Kidney epithelial cell (primary cell): ENCODE measurements around the gene LILRA1. TPM values are rescaled to one million over a fixed set of nuclear protein-coding genes. Genes with fewer than 3 reads are reported as not detected.
"Not testable (repeated sequence)": the region's sequence is repeated elsewhere in the genome, so short reads cannot be mapped to it uniquely, and the experiment has no call there.

ENCODE experiments used
- DNase-seq: peaks from one replicate; pipeline ENCODE4 v3.0.0-alpha.2; 2010; ENCODE audit warnings: low read depth
- H3K27me3 ChIP-seq: 2 replicates; pipeline ENCODE4 v1.6.0; 2011; ENCODE audit warnings: low read length; ENCODE audit not compliant: control insufficient read depth, insufficient read depth
- H3K36me3 ChIP-seq: 2 replicates; pipeline ENCODE4 v1.5.1; 2011; ENCODE audit warnings: low read length; ENCODE audit not compliant: control insufficient read depth, insufficient read depth
- H3K4me3 ChIP-seq: 2 replicates; pipeline ENCODE4 v1.5.1; 2011; ENCODE audit warnings: low read depth, mild to moderate bottlenecking, control low read depth, low read length
- total RNA-seq: library from RNA; depleted of rRNA; stranded (reverse); fragments of >200 nt; gene quantifications from 2 replicates; pipeline ENCODE4 v1.2.3, GENCODE V29; 2015
- TF ChIP-seq, protein P1 (sequence below): IDR thresholded peaks from 2 replicates; pipeline ENCODE4 v1.5.1; 2011; ENCODE audit warnings: mild to moderate bottlenecking, moderate library complexity, low read length, control low read depth, inconsistent platforms; ENCODE audit not compliant: insufficient read depth, poor library complexity, severe bottlenecking

LILRA1 gene
- total RNA-seq, 1 donor from 2014 or later = not detected

GRCh38 chr19:54570316-54570715 is 23.1 kb upstream of the LILRA1 start:
- Histone ChIP-seq H3K36me3 (no peaks in the 10 kb centered on the region), H3K27me3 (no peaks in the 10 kb centered on the region), H3K4me3 (no peak overlapping the region)
- DNase-seq = no peak
- TF ChIP-seq, protein P1, sequence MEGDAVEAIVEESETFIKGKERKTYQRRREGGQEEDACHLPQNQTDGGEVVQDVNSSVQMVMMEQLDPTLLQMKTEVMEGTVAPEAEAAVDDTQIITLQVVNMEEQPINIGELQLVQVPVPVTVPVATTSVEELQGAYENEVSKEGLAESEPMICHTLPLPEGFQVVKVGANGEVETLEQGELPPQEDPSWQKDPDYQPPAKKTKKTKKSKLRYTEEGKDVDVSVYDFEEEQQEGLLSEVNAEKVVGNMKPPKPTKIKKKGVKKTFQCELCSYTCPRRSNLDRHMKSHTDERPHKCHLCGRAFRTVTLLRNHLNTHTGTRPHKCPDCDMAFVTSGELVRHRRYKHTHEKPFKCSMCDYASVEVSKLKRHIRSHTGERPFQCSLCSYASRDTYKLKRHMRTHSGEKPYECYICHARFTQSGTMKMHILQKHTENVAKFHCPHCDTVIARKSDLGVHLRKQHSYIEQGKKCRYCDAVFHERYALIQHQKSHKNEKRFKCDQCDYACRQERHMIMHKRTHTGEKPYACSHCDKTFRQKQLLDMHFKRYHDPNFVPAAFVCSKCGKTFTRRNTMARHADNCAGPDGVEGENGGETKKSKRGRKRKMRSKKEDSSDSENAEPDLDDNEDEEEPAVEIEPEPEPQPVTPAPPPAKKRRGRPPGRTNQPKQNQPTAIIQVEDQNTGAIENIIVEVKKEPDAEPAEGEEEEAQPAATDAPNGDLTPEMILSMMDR = no peak

GRCh38 chr19:54571715-54572615 is 21.5 kb upstream of the LILRA1 start:
- not testable (repeated sequence) for H3K27me3 ChIP-seq, DNase-seq, H3K36me3 ChIP-seq, H3K4me3 ChIP-seq

- no peaks in the 10 kb centered on the region for H3K27me3 ChIP-seq
- TF ChIP-seq, protein P1 = no peak
Observed at GRCh38 chr19:54572696-54573311, 20.6 kb upstream of the LILRA1 start.

GRCh38 chr19:54573330-54573872 is 20.0 kb upstream of the LILRA1 start, which contains the start of gene LILRA2:
LILRA2 (plus strand) TSS chr19:54573790; CDS start chr19:54573879, 89 bp downstream.
- TF ChIP-seq, protein P1 = no peak
- Histone ChIP-seq H3K4me3 (no peak within 1 kb of the TSS), H3K36me3 (no peaks in the 10 kb centered on the region), H3K27me3 (no peaks in the 10 kb centered on the region)
- DNase-seq = no peak

More at GRCh38 chr19:54572696-54573311, 20.6 kb upstream of the LILRA1 start:
- no peak for DNase-seq
- Histone ChIP-seq H3K4me3 (no peak overlapping the region), H3K36me3 (no peaks in the 10 kb centered on the region)

DNA sequence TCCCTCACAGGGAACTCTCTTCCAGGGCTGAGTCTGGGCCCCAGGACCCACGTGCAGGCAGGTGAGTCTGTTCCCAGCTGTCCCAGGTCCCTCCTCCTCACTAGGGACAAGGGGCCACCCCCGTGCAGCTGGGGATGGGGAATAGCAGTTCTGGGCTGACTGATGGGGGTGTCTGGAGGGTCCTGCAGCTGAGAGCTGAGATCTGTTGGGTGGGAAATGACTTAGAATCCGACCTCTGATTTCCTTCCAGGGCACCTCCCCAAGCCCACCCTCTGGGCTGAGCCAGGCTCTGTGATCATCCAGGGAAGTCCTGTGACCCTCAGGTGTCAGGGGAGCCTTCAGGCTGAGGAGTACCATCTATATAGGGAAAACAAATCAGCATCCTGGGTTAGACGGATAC is 19.4 kb upstream of the LILRA1 start:
- no peak overlapping the region for H3K4me3 ChIP-seq
- DNase-seq = no peak
- no peaks in the 10 kb centered on the region for H3K27me3 ChIP-seq
- no peaks in the 10 kb centered on the region for H3K36me3 ChIP-seq
- TF ChIP-seq, protein P1 = no peak

DNA sequence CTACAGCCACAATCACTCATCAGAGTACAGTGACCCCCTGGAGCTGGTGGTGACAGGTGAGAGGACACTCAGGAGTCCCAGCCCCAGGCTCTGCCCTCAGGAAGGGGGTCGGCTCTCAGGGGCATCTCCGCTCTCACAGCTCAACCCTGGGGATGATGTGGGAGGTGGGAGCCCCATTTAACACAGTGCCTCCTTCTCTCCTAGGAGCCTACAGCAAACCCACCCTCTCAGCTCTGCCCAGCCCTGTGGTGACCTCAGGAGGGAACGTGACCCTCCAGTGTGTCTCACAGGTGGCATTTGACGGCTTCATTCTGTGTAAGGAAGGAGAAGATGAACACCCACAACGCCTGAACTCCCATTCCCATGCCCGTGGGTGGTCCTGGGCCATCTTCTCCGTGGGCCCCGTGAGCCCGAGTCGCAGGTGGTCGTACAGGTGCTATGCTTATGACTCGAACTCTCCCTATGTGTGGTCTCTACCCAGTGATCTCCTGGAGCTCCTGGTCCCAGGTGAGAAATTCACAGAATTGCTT is 18.8 kb upstream of the LILRA1 start:
- TF ChIP-seq, protein P1 = no peak
- Histone ChIP-seq H3K27me3 (no peaks in the 10 kb centered on the region), H3K4me3 (no peak overlapping the region), H3K36me3 (no peaks in the 10 kb centered on the region)
- no peak for DNase-seq

DNA sequence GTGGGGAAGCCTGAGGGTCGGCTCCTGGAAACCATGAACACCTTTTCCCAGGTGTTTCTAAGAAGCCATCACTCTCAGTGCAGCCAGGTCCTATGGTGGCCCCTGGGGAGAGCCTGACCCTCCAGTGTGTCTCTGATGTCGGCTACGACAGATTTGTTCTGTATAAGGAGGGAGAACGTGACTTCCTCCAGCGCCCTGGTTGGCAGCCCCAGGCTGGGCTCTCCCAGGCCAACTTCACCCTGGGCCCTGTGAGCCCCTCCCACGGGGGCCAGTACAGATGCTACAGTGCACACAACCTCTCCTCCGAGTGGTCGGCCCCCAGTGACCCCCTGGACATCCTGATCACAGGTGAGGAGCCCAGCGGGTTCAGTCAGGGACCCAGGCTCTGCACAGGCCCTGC is 18.2 kb upstream of the LILRA1 start:
- not testable (repeated sequence) for H3K4me3 ChIP-seq, H3K36me3 ChIP-seq, DNase-seq, H3K27me3 ChIP-seq
